K562 (cell line): ENCODE data around the gene ZMIZ1. TPM values are rescaled to one million over a fixed set of nuclear protein-coding genes. Genes with fewer than 3 reads are reported as not detected.

Experiments
- CBFB ChIP-seq: sonication (generic); formaldehyde crosslinking; IDR thresholded peaks from 2 replicates; pipeline ENCODE4 v1.4.0; 2020; ENCODE audit warnings: mild to moderate bottlenecking, missing genetic modification reagents
- CHCHD3 ChIP-seq: fragments of 250-450 bp; sonication (Bioruptor Pico); IDR thresholded peaks from 2 replicates; pipeline ENCODE4 v2.1.2; 2022; ENCODE audit warnings: mild to moderate bottlenecking
- FOSL1 ChIP-seq: fragments of 200-800 bp; sonication (Bioruptor generic); conservative IDR thresholded peaks from 2 replicates; pipeline ENCODE4 v1.6.1; 2016; ENCODE audit warnings: missing genetic modification characterization, missing compliant biosample characterization
- HDGF ChIP-seq: fragments of 450-650 bp; IDR thresholded peaks from 2 replicates; pipeline ENCODE4 v1.6.1; 2016
- KHSRP ChIP-seq: fragments of 450-650 bp; IDR thresholded peaks from 2 replicates; pipeline ENCODE4 v1.6.1; 2017
- MEIS2 ChIP-seq: fragments of 450-650 bp; IDR thresholded peaks from 2 replicates; pipeline ENCODE4 v1.6.1; 2014; ENCODE audit warnings: mild to moderate bottlenecking; ENCODE audit not compliant: partially characterized antibody
- RCOR1 ChIP-seq, 2 experiments: IDR thresholded peaks; 2 replicates each; pipeline ENCODE4 v1.6.1; 2012; ENCODE audit warnings: low read depth in 2 of 2, low read length in 2 of 2, borderline replicate concordance in 1 of 2, improper control_type of control experiment in 1 of 2
- SMARCA4 ChIP-seq: fragments of 450-650 bp; IDR thresholded peaks from 2 replicates; pipeline ENCODE4 v1.6.1; 2016
- SMARCC2 ChIP-seq: fragments of 450-650 bp; IDR thresholded peaks from 2 replicates; pipeline ENCODE4 v1.6.1; 2017; ENCODE audit warnings: antibody characterized with exemption, moderate library complexity, mild to moderate bottlenecking, low read depth
- SRSF7 ChIP-seq: fragments of 200-400 bp; formaldehyde crosslinking; optimal IDR thresholded peaks from 2 replicates; pipeline ENCODE3; 2017; ENCODE audit warnings: mild to moderate bottlenecking, low read depth, low read length
- USF1 ChIP-seq: sonication (generic); formaldehyde crosslinking; IDR thresholded peaks from 2 replicates; pipeline ENCODE4 v1.9.0; 2022; ENCODE audit warnings: mild to moderate bottlenecking, missing genetic modification reagents
- ZNF140 ChIP-seq: fragments of 250-450 bp; sonication (Bioruptor Pico); IDR thresholded peaks from 2 replicates; pipeline ENCODE4 v1.8.0; 2021; ENCODE audit warnings: moderate library complexity, mild to moderate bottlenecking, inconsistent platforms
- ZNF224 ChIP-seq: sonication (generic); formaldehyde crosslinking; IDR thresholded peaks from 2 replicates; pipeline ENCODE4 v1.8.0; 2022; ENCODE audit warnings: mild to moderate bottlenecking, missing genetic modification reagents
- ZNF347 ChIP-seq: fragments of 450-650 bp; formaldehyde crosslinking; IDR thresholded peaks from 2 replicates; pipeline ENCODE4 v1.4.0; 2020; ENCODE audit warnings: low read depth, mild to moderate bottlenecking, moderate library complexity
- polyA plus RNA-seq, 8 experiments: library from polyadenylated mRNA; depleted of rRNA in 4 of 8; stranded (reverse) in 5 of 8; unstranded in 3 of 8; fragments of >200 nt; fragmentation: Nextera tagmentation in 2 of 8; fragmentation: Illumina TruSeq in 1 of 8; extraction: Ambion mirVana in 2 of 8; extraction: Trizol in 1 of 8; gene quantifications; 2 replicates each; pipeline versions ENCODE4 v1.2.1 to v1.2.3, GENCODE V29; 2011 to 2014; ENCODE audit warnings: inconsistent platforms in 1 of 8, missing spikeins in 1 of 8
- total RNA-seq, 7 experiments: library from RNA; depleted of rRNA in 6 of 7; stranded (reverse); fragments of >200 nt in 6 of 7; fragmentation: Illumina TruSeq in 2 of 7; extraction: Trizol in 2 of 7; gene quantifications; 2 replicates each; pipeline versions ENCODE4 v1.2.1 to v1.2.3, GENCODE V29; 2011 to 2021; ENCODE audit warnings: low replicate concordance in 1 of 7
- TF ChIP-seq, protein P1 (sequence below): IDR thresholded peaks from 2 replicates; pipeline ENCODE4 v1.6.1; 2011; ENCODE audit warnings: borderline replicate concordance, low read depth, mild to moderate bottlenecking, moderate library complexity, low read length; ENCODE audit not compliant: insufficient read depth, poor library complexity, severe bottlenecking

Gene ZMIZ1
- total and polyA plus RNA-seq, 9 of the 15 experiments (the other 6 are each of a cell fraction or from before 2014, with no cell fraction given): 1.0 to 37.3 (median 4.3) TPM

GRCh38 chr10:79196470-79197461 is 128.0 kb downstream of the ZMIZ1 start (continued):
- TF ChIP-seq, protein P1, sequence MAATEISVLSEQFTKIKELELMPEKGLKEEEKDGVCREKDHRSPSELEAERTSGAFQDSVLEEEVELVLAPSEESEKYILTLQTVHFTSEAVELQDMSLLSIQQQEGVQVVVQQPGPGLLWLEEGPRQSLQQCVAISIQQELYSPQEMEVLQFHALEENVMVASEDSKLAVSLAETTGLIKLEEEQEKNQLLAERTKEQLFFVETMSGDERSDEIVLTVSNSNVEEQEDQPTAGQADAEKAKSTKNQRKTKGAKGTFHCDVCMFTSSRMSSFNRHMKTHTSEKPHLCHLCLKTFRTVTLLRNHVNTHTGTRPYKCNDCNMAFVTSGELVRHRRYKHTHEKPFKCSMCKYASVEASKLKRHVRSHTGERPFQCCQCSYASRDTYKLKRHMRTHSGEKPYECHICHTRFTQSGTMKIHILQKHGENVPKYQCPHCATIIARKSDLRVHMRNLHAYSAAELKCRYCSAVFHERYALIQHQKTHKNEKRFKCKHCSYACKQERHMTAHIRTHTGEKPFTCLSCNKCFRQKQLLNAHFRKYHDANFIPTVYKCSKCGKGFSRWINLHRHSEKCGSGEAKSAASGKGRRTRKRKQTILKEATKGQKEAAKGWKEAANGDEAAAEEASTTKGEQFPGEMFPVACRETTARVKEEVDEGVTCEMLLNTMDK: peak; percentile 79
- TF ChIP-seq CHCHD3 (CRISPR knock-in tag) (no peak), ZNF347 (no peak), SMARCA4 (peak; percentile 62), KHSRP (no peak), MEIS2 (no peak), HDGF (peak; percentile 66; the same call in 1 of the 2 replicates), ZNF140 (CRISPR knock-in tag) (no peak), SRSF7 (no peak), FOSL1 (tag) (no peak), ZNF224 (CRISPR knock-in tag) (peak; percentile 10; the same call in 1 of the 2 replicates), USF1 (CRISPR knock-in tag) (0 out of 2 replicates have a peak, but pooled peaks have one; percentile 19), SMARCC2 (0 out of 2 replicates have a peak, but pooled peaks have one; percentile 24), RCOR1 (IDR thresholded peaks at IDR 0.05; ENCODE audit: borderline replicate concordance in 1 of 2, low read depth in 2 of 2, low read length in 2 of 2) (peak in 1 of 2 experiments; percentile 60; a peak in 1 of 4 replicates), CBFB (CRISPR knock-in tag) (peak; percentile 68; the same call in 1 of the 2 replicates)
